Mucosa of stomach (tissue), 1 donor: ENCODE results near the gene SLFN12L.
A peak's percentile ranks its signal among the peaks of the same experiment; 100 is the strongest.
"Not testable (repeated sequence)": the region's sequence is repeated elsewhere in the genome, so short reads cannot be mapped to it uniquely, and the experiment has no call there.

Experiments
- H3K27me3 ChIP-seq: one replicate; pipeline ENCODE4 v1.7.0; 2013; ENCODE audit warnings: mild to moderate bottlenecking, low read length; ENCODE audit not compliant: control insufficient read depth, insufficient read depth
- H3K36me3 ChIP-seq: one replicate; pipeline ENCODE4 v1.7.0; 2013; ENCODE audit warnings: low read length; ENCODE audit not compliant: control insufficient read depth, insufficient read depth
- H3K4me1 ChIP-seq: one replicate; pipeline ENCODE4 v1.7.0; 2013; ENCODE audit warnings: mild to moderate bottlenecking, low read length; ENCODE audit not compliant: control insufficient read depth, insufficient read depth
- H3K4me3 ChIP-seq: one replicate; pipeline ENCODE4 v1.7.0; 2013; ENCODE audit warnings: low read length
- H3K9ac ChIP-seq: one replicate; pipeline ENCODE4 v1.7.0; 2013; ENCODE audit warnings: mild to moderate bottlenecking, low read length, moderate library complexity
- H3K9me3 ChIP-seq: one replicate; pipeline ENCODE4 v1.7.0; 2013; ENCODE audit warnings: mild to moderate bottlenecking, low read length, moderate library complexity; ENCODE audit not compliant: control insufficient read depth
- donor health status: Pancreatic carcinoma.

SLFN12L gene

GRCh38 chr17:35537601-35538141 is at the start of gene SLFN12L:
SLFN12L (minus strand) TSS chr17:35537678; CDS start chr17:35522364, 15,314 bp downstream.
- Histone ChIP-seq H3K9ac (no peak within 1 kb of the TSS), H3K27me3 (no peaks in the 10 kb centered on the region), H3K36me3 (no peaks in the 10 kb centered on the region), H3K4me1 (no peaks in the 10 kb centered on the region), H3K9me3 (no peaks in the 10 kb centered on the region), H3K4me3 (no peak within 1 kb of the TSS)

- H3K9ac ChIP-seq, result peak overlapping the region; percentile 91
These were observed 49.1 kb upstream of the SLFN12L start for GRCh38 chr17:35586569-35587073.

GRCh38 chr17:35584061-35584460 is 46.6 kb upstream of the SLFN12L start:
- Histone ChIP-seq H3K27me3 (no peaks in the 10 kb centered on the region), H3K9me3 (no peaks in the 10 kb centered on the region), H3K9ac (no peak overlapping the region), H3K4me1 (peaks cover 3% of the 10 kb centered on the region), H3K4me3 (no peak overlapping the region), H3K36me3 (no peaks in the 10 kb centered on the region)

More at GRCh38 chr17:35586569-35587073, 49.1 kb upstream of the SLFN12L start:
- Histone ChIP-seq H3K4me1 (peaks cover 8% of the 10 kb centered on the region), H3K9me3 (no peaks in the 10 kb centered on the region), H3K27me3 (no peaks in the 10 kb centered on the region), H3K4me3 (peak overlapping the region; percentile 75), H3K36me3 (no peaks in the 10 kb centered on the region)

DNA sequence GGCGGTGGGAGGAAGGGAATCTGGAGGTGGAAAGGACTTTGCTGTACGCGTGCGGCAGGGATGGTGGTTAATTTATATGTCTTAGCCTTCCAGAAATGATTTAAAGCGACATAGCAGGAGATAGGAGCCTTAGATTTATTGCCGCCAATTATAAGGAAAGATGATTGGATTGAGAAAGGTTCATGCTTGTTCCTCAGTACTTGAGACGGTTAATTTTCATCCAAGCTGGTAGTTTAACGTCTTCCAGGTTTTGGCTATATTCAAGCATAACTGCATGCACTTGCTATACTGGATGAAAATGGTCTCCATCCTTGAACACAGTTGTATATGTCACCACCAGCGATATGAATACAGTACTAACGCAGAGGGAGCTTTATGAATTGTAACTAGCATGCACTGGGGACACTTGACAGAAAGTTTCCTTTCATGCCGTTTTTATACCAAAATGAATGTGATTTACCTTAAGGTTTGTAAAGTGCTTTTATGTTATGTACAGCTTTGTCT is 41.5 kb upstream of the SLFN12L start:
- Histone ChIP-seq H3K4me1 (peaks cover 5% of the 10 kb centered on the region), H3K9ac (peak overlapping the region; percentile 88), H3K4me3 (peak overlapping the region; percentile 71), H3K9me3 (no peaks in the 10 kb centered on the region), H3K36me3 (no peaks in the 10 kb centered on the region), H3K27me3 (no peaks in the 10 kb centered on the region)

- peak within 1 kb of the TSS; percentile 88 for H3K9ac ChIP-seq
- H3K4me1 ChIP-seq, result peaks cover 5% of the 10 kb centered on the region
- no peaks in the 10 kb centered on the region for H3K9me3 ChIP-seq
- peak within 1 kb of the TSS; percentile 71 for H3K4me3 ChIP-seq
- no peaks in the 10 kb centered on the region for H3K27me3 ChIP-seq
- no peaks in the 10 kb centered on the region for H3K36me3 ChIP-seq
These were observed 40.9 kb upstream of the SLFN12L start, which contains the start of gene PEX12 for GRCh38 chr17:35578197-35578928. PEX12 (minus strand) TSS chr17:35578571; CDS start chr17:35578021, 550 bp downstream.

DNA sequence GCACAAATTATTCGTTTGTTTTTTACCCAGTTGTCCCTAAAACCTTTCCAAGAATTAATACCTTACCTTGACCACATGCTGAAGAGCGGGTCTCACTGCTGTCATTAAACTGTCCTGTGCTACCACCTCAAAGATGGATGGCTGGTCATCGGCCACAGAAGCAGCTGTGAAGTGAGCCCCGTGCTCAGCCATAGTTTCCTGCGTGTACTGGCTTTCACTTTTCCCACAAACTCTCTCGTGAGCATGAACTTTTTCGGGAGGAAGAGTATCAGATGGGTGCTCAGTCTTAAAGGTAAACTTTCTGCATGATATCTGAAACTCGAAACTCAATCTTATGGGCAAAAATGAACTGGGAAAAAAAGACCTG is 40.3 kb upstream of the SLFN12L start:
- Histone ChIP-seq H3K9ac (peak overlapping the region; percentile 88), H3K4me3 (peak overlapping the region; percentile 71), H3K9me3 (no peaks in the 10 kb centered on the region), H3K27me3 (no peaks in the 10 kb centered on the region), H3K36me3 (no peaks in the 10 kb centered on the region), H3K4me1 (peaks cover 5% of the 10 kb centered on the region)

DNA sequence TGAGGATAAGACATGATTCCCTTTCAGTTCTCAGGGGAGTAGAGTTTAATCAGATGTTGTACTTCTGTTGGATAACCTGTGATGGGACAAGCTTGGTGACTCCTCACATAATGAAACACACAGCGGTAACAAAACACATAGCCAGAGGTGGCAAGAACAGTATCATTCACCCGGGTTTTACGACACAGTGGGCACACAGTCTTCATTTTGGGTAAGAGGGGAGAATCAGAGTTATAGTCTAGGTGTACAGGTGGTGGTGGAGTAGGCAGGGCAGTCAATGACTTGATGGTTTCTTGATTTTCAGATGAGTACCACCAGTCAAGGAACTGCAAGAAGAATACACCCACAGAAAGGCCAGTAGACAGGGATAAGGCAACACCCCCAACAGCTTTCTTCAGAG is 38.3 kb upstream of the SLFN12L start:
- H3K9ac ChIP-seq, result no peak overlapping the region
- no peaks in the 10 kb centered on the region for H3K9me3 ChIP-seq
- H3K27me3 ChIP-seq, result no peaks in the 10 kb centered on the region
- no peak overlapping the region for H3K4me3 ChIP-seq
- H3K4me1 ChIP-seq, result peaks cover 5% of the 10 kb centered on the region
- no peaks in the 10 kb centered on the region for H3K36me3 ChIP-seq

DNA sequence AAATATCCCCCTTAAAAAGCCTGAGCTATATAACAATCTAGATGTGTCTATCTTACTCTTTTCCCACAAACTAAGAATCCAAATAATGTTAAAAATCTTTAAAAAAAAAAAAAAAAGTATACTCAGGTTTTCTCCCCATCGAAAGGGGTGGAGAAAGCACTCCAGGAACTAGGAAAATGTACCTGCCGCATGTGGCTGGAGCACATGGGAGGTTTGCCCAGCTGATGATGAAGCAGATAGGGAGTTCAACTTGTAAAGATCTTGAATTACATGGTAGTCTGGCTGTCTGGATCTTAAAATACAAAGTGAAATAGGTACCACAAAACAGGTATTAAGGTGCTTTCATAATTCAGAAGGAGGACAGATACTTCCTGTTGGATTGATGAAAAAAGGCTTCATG is 31.9 kb upstream of the SLFN12L start:
- H3K27me3 ChIP-seq, result no peaks in the 10 kb centered on the region
- H3K9me3 ChIP-seq, result no peaks in the 10 kb centered on the region
- no peaks in the 10 kb centered on the region for H3K36me3 ChIP-seq
- no peak overlapping the region for H3K9ac ChIP-seq
- H3K4me3 ChIP-seq, result no peak overlapping the region
- H3K4me1 ChIP-seq, result peaks cover 6% of the 10 kb centered on the region

- no peaks in the 10 kb centered on the region for H3K36me3 ChIP-seq
- H3K9me3 ChIP-seq, result no peaks in the 10 kb centered on the region
- H3K27me3 ChIP-seq, result no peaks in the 10 kb centered on the region
- peaks cover 6% of the 10 kb centered on the region for H3K4me1 ChIP-seq
- H3K4me3 ChIP-seq, result peak overlapping the region; percentile 90
- H3K9ac ChIP-seq, result peak overlapping the region; percentile 97
These were observed 31.1 kb upstream of the SLFN12L start for GRCh38 chr17:35568561-35568960.

DNA sequence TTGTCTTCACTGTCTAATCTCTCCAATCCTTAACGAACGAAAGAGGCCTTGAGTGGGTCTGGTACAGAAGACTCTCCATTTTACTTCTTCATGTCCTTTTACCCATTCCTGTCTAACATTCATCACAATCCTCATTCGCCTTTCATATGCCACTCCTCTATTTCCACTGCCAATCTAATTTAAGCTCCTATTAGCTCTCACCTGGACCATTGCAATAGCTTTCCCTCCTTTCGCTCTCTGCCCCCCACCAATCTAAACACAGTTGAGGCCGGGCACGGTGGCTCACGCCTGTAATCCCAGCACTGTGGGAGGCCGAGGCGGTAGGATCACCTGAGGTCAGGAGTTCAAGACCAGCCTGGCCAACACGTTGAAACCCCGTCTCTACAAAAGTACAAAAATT is 29.5 kb upstream of the SLFN12L start:
- peaks cover 6% of the 10 kb centered on the region for H3K4me1 ChIP-seq
- H3K9me3 ChIP-seq, result no peaks in the 10 kb centered on the region
- no peak overlapping the region for H3K4me3 ChIP-seq
- no peaks in the 10 kb centered on the region for H3K36me3 ChIP-seq
- no peaks in the 10 kb centered on the region for H3K27me3 ChIP-seq
- H3K9ac ChIP-seq, result no peak overlapping the region

DNA sequence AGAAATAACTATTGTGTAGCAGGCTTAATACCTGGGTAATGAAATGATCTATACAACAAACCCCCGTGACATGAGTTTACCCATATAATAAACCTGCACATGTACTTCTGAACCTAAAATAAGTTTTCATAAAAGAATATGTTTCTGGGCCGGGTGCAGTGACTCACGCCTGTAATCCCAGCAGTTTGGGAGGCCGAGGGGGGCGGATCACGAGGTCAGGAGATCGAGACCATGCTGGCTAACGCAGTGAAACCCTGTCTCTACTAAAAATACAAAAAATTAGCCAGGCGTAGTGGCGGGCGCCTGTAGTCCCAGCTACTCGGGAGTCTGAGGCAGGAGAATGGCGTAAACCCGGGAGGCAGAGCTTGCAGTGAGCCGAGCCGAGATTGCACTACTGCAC is 25.7 kb upstream of the SLFN12L start:
- H3K9me3 ChIP-seq, H3K9ac ChIP-seq, H3K27me3 ChIP-seq, H3K4me1 ChIP-seq, H3K4me3 ChIP-seq, H3K36me3 ChIP-seq: not testable (repeated sequence)

DNA sequence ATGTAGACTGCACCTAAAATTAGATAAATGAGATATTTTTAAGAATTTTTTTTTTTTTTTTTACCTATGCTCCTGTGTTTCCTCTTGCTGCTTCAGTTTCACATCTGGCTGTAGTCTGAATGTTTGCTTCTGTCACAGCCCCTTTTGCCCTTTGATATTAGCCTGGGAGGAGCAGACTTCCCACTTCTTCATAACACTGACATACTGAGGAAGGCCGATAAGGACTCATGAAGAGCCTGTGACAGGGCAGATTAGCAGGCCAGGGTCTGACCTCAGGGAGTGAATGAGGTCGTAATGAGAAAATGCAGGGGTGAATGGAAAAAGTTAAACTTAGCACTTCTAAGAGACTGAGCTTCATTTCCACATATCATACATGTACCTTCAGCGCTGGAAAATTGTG is 23.2 kb upstream of the SLFN12L start, which contains the start of gene SLFN14:
TSS of gene SLFN14 (minus strand) at position 117 of the 400 bp plus-strand sequence. CDS start 2,757 bp downstream, outside the sequence.
- Histone ChIP-seq H3K9me3 (no peaks in the 10 kb centered on the region), H3K27me3 (peaks cover 9% of the 10 kb centered on the region), H3K4me1 (no peaks in the 10 kb centered on the region), H3K36me3 (no peaks in the 10 kb centered on the region), H3K9ac (no peak within 1 kb of the TSS), H3K4me3 (no peak within 1 kb of the TSS)
